ENCODE results near the gene WDR46.

The WDR46 gene

GRCh38 chr6:33288921-33289783, at the start of gene WDR46, which contains the start of gene PFDN6:
TSS of gene WDR46 (minus strand) at chr6:33289239. CDS start at chr6:33289170, 69 bp downstream.
TSS of gene PFDN6 (plus strand) at chr6:33289601. CDS start at chr6:33289857, 256 bp downstream.
- peak; percentile 87 to 90 for DNase-seq

- no peak for DNase-seq
Observed at GRCh38 chr6:33336495-33336894, 47.5 kb upstream of the WDR46 start.

- DNase-seq: no peak
Observed at GRCh38 chr6:33335916-33336315, 46.9 kb upstream of the WDR46 start.

- DNase-seq: no peak
Observed at GRCh38 chr6:33333666-33334065, 44.6 kb upstream of the WDR46 start.

GRCh38 chr6:33330736-33331135, 41.7 kb upstream of the WDR46 start:
- no peak for DNase-seq

- DNase-seq: no peak
Observed at GRCh38 chr6:33329058-33329457, 40.0 kb upstream of the WDR46 start.

GRCh38 chr6:33324125-33324524, 35.1 kb upstream of the WDR46 start:
- no peak for DNase-seq

GRCh38 chr6:33323623-33323948, 34.5 kb upstream of the WDR46 start:
- DNase-seq: no peak

- no peak for DNase-seq
Observed at GRCh38 chr6:33321227-33321626, 32.2 kb upstream of the WDR46 start.

- DNase-seq: no peak
Observed at GRCh38 chr6:33320315-33321181, 31.5 kb upstream of the WDR46 start.

- no peak for DNase-seq
Observed at GRCh38 chr6:33319939-33320314, 30.9 kb upstream of the WDR46 start.

GRCh38 chr6:33318426-33319073, 29.5 kb upstream of the WDR46 start:
- no peak for DNase-seq

- peak; percentile 97 to 98 for DNase-seq
Observed at GRCh38 chr6:33317669-33318425, 28.8 kb upstream of the WDR46 start, which contains the start of gene ZBTB22. TSS of gene ZBTB22 (minus strand) at chr6:33317744. CDS start at chr6:33316916, 828 bp downstream.

GRCh38 chr6:33317419-33317668, 28.3 kb upstream of the WDR46 start:
- DNase-seq: no peak

GRCh38 chr6:33316603-33317418, 27.8 kb upstream of the WDR46 start:
- DNase-seq: peak in 1 of 2 donors; percentile 38

GRCh38 chr6:33315793-33316602, 27.0 kb upstream of the WDR46 start:
- no peak for DNase-seq

GRCh38 chr6:33314943-33315792, 26.1 kb upstream of the WDR46 start:
- peak in 1 of 2 donors; percentile 52 for DNase-seq

GRCh38 chr6:33314515-33314942, 25.5 kb upstream of the WDR46 start:
- peak; percentile 92 to 93 for DNase-seq

GRCh38 chr6:33313709-33314514, 24.9 kb upstream of the WDR46 start, which contains the start of gene TAPBP:
TSS of gene TAPBP (minus strand) at chr6:33314078. CDS start at chr6:33314041, 37 bp downstream.
- DNase-seq: peak; percentile 95

Data from CD4-positive, alpha-beta T cell treated with Interleukin-4 for 1 hour (primary cell).